Epithelial cell of proximal tubule (primary cell): ENCODE results near the gene COX7B. TPM values are rescaled to one million over a fixed set of nuclear protein-coding genes. Genes with fewer than 3 reads are reported as not detected.
"Not testable (repeated sequence)": the region's sequence is repeated elsewhere in the genome, so short reads cannot be mapped to it uniquely, and the experiment has no call there.

Experiments
- DNase-seq: peaks from one replicate; pipeline ENCODE4 v3.0.0-alpha.2; 2011; ENCODE audit warnings: low read depth
- H3K4me3 ChIP-seq: 2 replicates; pipeline ENCODE4 v1.5.1; 2011; ENCODE audit warnings: low read depth, mild to moderate bottlenecking, low read length
- total RNA-seq: library from RNA; depleted of rRNA; stranded (reverse); fragments of >200 nt; gene quantifications from 2 replicates; pipeline ENCODE4 v1.2.3, GENCODE V29; 2015
- TF ChIP-seq, protein P1 (sequence below): conservative IDR thresholded peaks from 2 replicates; pipeline ENCODE4 v1.5.1; 2012; ENCODE audit warnings: low read depth, mild to moderate bottlenecking, low read length

Gene COX7B, protein sequence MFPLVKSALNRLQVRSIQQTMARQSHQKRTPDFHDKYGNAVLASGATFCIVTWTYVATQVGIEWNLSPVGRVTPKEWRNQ
- total RNA-seq: 285 and 410 TPM in 2 replicates

DNA sequence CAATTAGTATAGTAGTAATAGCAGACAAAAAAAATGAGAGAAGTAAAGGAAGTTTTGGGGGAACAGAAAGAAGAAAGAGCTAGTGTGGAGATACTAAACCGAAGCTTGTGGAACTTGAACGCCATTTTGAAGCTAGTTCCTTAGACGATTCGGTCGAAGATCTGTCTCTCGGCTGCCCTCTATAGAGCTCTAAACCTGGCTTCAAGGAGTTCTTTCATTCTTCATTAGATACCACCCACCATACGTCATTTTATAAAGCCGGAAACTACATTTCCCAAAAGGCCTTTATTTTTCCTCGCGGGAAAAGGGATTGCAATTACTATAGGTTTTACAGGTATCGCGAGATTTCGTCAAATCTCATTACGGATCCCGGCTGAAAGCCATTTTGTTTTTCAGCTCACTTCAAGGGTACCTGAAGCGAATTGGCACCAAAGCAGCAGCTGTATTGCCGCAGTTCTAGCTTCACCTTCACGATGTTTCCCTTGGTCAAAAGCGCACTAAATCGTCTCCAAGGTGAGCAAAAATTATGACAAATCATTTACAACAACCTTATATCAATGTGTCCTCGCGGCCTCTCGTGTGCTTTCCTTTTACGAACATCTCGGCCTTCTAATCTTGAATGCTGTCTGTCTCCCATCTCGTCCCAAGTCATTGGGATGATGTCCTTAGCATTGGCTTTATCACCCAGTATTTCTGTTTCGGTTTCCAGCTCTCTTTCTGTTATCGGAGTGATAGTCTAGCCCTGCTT, at the start of gene COX7B:
COX7B (plus strand) TSS at position 388 of the 748 bp plus-strand sequence; CDS start at position 474, 86 bp downstream.
- TF ChIP-seq, protein P1, sequence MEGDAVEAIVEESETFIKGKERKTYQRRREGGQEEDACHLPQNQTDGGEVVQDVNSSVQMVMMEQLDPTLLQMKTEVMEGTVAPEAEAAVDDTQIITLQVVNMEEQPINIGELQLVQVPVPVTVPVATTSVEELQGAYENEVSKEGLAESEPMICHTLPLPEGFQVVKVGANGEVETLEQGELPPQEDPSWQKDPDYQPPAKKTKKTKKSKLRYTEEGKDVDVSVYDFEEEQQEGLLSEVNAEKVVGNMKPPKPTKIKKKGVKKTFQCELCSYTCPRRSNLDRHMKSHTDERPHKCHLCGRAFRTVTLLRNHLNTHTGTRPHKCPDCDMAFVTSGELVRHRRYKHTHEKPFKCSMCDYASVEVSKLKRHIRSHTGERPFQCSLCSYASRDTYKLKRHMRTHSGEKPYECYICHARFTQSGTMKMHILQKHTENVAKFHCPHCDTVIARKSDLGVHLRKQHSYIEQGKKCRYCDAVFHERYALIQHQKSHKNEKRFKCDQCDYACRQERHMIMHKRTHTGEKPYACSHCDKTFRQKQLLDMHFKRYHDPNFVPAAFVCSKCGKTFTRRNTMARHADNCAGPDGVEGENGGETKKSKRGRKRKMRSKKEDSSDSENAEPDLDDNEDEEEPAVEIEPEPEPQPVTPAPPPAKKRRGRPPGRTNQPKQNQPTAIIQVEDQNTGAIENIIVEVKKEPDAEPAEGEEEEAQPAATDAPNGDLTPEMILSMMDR: peak; percentile 47
- DNase-seq: peak; percentile 92
- H3K4me3 ChIP-seq: peak within 1 kb of the TSS; percentile 81

DNA sequence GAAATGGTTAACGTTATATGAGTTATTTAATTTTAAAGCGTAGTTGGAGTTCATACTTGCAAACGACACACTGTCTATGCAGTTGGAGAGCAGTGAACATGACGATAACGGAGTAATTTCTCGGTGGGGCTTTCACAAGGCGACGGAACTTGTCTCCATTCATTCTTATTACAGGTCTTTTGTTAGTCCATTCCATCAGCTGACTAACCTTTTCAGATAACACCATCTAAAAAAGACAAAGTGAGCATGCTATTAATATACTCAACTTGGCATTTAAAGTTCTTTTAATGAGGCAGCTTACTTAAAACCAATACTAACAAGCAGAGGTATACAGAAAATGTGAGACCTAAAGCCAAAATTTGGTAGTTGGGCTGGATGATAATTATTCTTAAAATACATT, 23.9 kb upstream of the COX7B start:
- no peak overlapping the region for H3K4me3 ChIP-seq
- TF ChIP-seq, protein P1: no peak
- no peak for DNase-seq

DNA sequence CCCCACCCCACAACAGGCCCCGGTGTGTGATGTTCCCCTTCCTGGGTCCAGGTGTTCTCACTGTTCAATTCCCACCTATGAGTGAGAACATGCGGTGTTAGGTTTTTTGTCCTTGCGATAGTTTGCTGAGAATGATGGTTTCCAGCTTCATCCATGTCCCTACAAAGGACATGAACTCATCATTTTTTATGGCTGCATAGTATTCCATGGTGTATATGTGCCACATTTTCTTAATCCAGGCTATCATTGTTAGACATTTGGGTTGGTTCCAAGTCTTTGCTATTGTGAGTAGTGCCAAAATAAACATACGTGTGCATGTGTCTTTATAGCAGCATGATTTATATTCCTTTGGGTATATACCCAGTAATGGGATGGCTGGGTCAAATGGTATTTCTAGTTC, 17.9 kb upstream of the COX7B start:
- H3K4me3 ChIP-seq, DNase-seq: not testable (repeated sequence)

DNA sequence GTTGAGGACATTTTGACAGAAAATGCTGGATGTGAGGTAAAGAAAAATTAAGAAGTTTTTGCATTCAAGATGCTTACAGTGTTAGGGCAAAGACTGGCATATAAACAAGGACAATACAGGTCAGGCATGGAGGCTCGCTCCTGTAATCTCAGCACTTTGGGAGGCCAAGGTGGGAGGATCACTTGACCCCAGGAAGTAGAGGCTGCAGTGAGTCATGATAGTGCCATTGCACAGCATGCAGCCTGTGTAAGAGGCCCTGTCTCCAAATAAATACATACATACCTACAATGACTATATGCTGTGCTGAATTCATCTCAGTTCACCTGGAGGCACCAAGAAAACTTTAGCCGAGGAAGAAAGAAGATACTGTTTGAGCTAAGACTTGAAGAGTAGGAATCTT, 6.4 kb upstream of the COX7B start:
- no peak for DNase-seq
- TF ChIP-seq, protein P1: no peak
- H3K4me3 ChIP-seq: no peak overlapping the region

DNA sequence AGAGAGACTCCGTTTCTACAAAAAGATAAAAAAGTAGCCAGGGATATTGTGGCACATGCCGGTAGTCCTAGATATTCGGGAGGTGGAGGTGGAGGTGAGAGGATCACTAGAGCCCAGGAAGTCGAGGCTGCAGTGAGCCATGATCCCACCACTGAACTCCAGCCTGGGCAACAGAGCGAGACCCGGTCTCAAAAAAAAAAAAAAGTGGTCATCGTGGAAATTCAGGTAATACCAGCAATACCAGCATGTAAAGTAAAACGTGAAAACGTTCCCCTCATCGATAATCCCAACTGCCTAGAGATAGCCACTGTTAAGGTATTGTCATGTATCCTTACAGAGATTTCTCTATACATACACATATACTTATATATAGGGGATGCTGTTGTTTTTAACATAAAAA, 5.6 kb upstream of the COX7B start:
- TF ChIP-seq, protein P1: no peak
- no peak for DNase-seq
- peak overlapping the region; percentile 86 for H3K4me3 ChIP-seq

DNA sequence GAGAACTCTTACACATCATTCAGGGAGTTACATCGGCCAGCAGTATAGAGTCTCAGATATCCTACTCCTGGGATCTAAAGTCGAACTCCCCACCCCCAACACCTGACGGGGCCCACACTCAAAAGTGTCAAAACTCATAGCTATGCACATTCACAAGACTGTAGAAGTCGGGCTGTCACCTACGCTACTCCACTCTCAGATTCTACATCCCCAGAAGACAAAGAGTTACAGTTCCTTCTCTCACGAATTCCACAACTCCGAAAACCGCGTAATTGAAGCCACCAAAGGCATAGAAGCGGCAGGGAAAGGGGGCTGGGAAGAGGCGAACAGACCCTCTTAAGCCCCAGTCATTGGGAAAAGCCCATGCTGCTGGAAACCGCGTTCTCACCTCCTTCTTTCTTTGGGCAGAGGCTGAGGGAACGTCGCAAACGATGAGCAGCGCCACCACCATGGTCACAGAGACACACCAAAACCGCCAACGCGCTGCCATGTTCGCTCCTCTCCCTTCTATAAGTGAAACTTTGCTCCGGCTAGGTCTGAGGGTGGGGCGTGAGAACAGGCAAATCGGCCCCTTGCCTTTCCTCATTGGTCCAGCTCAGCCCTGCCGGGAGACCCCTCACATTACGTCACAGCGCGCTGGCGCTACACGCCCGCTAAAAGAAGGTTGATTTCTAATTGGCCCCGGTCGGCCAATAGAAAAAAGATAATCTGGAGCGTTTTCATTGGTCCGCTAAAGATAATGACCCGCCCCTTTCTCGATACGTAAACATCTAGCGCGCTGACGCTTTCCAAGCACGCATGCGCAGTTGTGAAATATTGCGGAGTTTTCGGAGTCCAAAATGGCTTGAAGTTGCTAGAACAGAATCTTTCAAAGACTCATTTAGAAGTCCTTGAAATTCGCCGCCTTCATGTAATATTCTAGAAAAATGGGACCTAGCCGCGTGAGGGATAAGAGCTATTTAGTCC, 4.1 kb upstream of the COX7B start, which contains the start of gene MAGT1:
MAGT1 (minus strand) TSS at position 515 of the 966 bp plus-strand sequence; CDS start at position 490, 25 bp downstream.
- TF ChIP-seq, protein P1: no peak
- peak; percentile 69 for DNase-seq
- peak within 1 kb of the TSS; percentile 86 for H3K4me3 ChIP-seq

DNA sequence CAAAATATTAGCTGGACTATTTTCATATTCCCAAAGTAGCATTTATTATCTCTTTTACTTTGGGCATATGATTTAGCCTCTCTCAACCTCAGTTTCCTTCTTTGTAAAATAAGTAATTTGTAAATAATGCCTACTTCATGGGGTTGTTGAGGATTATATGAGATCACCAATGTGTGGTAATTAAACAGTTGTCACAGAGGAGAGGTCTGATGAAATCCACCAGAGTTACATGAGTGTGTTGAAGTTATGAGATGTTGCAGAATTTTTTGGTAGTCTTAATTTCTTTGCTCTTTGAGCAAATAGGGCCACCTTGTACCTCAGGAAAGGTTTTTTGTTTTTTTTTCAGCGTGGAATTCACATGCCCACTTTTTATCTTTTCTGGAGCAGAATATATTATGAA, 1.4 kb downstream of the COX7B start:
- DNase-seq: no peak
- TF ChIP-seq, protein P1: no peak
- peak overlapping the region; percentile 81 for H3K4me3 ChIP-seq
